Activated T-helper 1 cell treated with anti-CD3 and anti-CD28 coated beads, Interleukin-12 subunit alpha, Interleukin-12 subunit beta, Interleukin-2, Interleukin-4 antibody, amounts not matched to agents 30 ng/mL and 10 ng/mL and 1 ng/mL, durations not matched to agents 14 hours and 24 hours and 36 hours (primary cell): ENCODE data around the gene ADAMTS2. TPM values are rescaled to one million over a fixed set of nuclear protein-coding genes. Genes with fewer than 3 reads are reported as not detected.

ENCODE experiments used
- DNase-seq: peaks from one replicate; pipeline ENCODE4 v3.0.0; 2021; ENCODE audit warnings: low spot score
- H3K27ac Mint-ChIP-seq: one replicate; pipeline ENCODE4 v1.8.0; 2021; ENCODE audit warnings: mild to moderate bottlenecking, mixed read lengths
- H3K27me3 Mint-ChIP-seq: one replicate; pipeline ENCODE4 v1.8.0; 2022; ENCODE audit warnings: mild to moderate bottlenecking, moderate library complexity, mixed read lengths; ENCODE audit not compliant: insufficient read depth
- H3K36me3 Mint-ChIP-seq: one replicate; pipeline ENCODE4 v1.8.0; 2021; ENCODE audit warnings: low read depth, mixed read lengths
- H3K4me1 Mint-ChIP-seq: one replicate; pipeline ENCODE4 v1.8.0; 2021; ENCODE audit warnings: low read depth, mixed read lengths
- H3K4me3 Mint-ChIP-seq: one replicate; pipeline ENCODE4 v1.8.0; 2021; ENCODE audit warnings: mild to moderate bottlenecking, moderate library complexity, mixed read lengths
- H3K9me3 Mint-ChIP-seq: one replicate; pipeline ENCODE4 v1.8.0; 2021; ENCODE audit warnings: mixed read lengths
- intact Hi-C: fragments of 100-400 bp; cut with micrococcal nuclease; formaldehyde crosslinking; loops from one replicate; pipeline ENCODE4 v1.15.1; 2024
- total RNA-seq: library from RNA; stranded (reverse); gene quantifications from 2 replicates; pipeline ENCODE4 v1.2.3, GENCODE V29; 2022

ADAMTS2 gene
- total RNA-seq, 1 donor from 2014 or later = not detected

DNA sequence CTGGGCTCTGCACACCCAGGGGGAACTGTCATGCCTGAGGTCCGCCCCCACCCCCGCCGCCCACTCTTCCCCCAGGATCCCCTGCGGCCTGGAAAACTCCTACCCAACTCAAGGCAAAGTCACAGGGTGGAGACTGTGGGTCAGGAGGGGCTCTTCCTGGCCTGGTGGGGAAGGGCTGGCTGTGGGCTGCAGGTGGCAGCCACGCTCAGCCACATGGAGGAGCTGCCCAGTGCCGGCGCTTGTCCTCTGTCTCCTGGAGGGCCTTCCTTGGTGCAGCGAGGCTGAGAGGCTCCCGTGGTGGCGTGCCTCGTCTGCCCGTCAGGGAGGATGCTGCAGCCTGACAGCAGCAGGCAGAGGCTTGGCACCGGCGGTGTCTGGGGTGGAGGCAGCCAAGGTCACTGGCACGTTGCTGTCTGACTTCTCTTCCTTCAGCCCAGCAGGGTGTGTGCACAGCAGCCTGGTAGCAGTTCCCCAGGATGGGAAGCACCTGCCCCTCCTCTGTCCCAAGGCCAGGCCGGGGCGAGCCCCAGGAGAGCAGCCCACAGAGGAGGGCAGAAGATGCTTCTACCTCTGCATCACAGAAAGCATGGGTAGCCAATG, 78.1 kb downstream of the ADAMTS2 start:
- Mint-ChIP-seq H3K9me3 (no peaks in the 10 kb centered on the region), H3K36me3 (no peaks in the 10 kb centered on the region), H3K4me3 (no peak overlapping the region), H3K27me3 (no peaks in the 10 kb centered on the region), H3K27ac (no peak overlapping the region), H3K4me1 (no peaks in the 10 kb centered on the region)
- no peak for DNase-seq
- intact Hi-C loops = no loop called here

DNA sequence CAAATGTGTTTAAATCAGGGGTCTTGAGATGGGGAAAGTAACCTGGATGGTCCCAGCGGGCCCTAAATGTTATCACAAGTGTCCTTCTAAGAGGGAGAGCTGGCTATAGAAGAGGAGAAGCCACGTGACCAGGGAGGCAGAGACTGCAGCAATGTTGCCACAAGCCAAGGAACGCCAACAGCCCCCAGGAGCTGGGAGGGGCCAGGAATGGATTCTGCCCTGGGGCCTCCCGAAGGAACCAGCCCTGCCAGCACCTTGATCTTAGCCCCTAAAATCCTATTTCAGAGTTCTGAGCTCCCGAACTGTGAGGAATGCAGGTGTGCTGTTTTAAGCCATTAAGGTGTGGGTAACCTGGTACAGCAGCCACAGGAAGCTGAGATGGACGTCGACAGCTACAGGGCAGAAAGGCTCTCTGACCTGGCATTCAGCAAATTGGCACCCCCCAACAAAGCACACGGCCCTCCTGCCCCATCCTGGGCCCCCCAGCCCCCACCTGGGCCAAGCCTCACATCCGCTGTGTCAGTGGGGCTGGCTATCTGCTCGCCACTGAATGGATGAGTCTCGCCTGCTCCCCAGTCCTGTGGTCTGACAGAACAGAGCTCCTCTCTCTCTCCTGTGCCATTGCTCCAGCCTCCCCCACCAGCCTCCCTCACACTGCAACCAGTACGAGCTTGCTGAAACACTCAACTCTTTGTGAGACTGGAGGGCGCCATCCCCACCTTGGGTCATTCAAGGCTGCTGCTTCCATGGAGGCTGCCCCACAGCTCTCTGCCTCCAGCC, 78.8 kb downstream of the ADAMTS2 start:
- no peak for DNase-seq
- Mint-ChIP-seq H3K27ac (no peak overlapping the region), H3K4me3 (no peak overlapping the region), H3K36me3 (no peaks in the 10 kb centered on the region), H3K27me3 (no peaks in the 10 kb centered on the region), H3K4me1 (no peaks in the 10 kb centered on the region), H3K9me3 (no peaks in the 10 kb centered on the region)
- intact Hi-C loops = no loop called here

DNA sequence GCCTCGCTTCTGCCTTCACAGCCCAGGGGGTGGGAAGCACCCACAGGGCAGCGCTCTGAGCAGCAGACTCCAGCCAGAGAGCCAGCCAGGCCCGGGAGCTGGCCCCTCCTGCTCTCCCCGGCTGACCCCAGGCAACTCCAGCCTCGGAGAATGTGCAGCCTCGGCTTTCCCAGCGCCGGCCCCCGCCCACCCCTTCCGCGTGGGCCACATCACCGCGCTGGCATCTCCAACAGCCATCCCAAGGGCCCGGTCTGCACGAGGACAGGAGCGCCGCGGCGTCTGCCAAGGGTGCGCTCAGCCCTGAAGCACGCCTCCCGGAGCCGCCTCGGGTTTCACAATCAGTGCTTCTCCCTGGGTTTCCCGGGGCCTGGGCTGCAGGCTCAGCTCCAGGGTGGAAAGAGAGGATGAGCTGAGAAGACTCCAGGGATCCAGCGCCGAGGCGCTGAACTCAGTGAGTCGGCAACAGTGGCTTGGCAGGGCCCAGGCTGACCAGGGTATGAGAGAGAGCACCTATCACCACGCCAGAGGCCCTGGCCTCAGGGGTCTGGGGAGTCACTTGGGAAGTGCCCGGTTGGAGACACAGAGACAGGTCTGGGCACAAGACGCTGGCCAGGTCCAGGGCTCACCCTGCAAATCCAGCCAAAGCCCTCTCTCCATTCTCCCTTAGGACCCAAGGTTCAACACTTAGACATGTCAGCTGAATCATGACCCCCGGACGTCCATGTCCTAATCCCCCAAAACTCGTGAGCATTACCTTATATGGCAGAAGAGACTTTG, 79.6 kb downstream of the ADAMTS2 start:
- intact Hi-C loops = no loop called here
- H3K9me3 Mint-ChIP-seq = no peaks in the 10 kb centered on the region
- DNase-seq = no peak
- no peak overlapping the region for H3K27ac Mint-ChIP-seq
- H3K36me3 Mint-ChIP-seq = no peaks in the 10 kb centered on the region
- no peaks in the 10 kb centered on the region for H3K27me3 Mint-ChIP-seq
- H3K4me3 Mint-ChIP-seq = no peak overlapping the region
- no peaks in the 10 kb centered on the region for H3K4me1 Mint-ChIP-seq

- intact Hi-C loops = no loop called here
- H3K27me3 Mint-ChIP-seq = no peaks in the 10 kb centered on the region
- H3K9me3 Mint-ChIP-seq = no peaks in the 10 kb centered on the region
- no peaks in the 10 kb centered on the region for H3K36me3 Mint-ChIP-seq
- H3K4me1 Mint-ChIP-seq = no peaks in the 10 kb centered on the region
- no peak for DNase-seq
- no peak overlapping the region for H3K4me3 Mint-ChIP-seq
- H3K27ac Mint-ChIP-seq = no peak overlapping the region
Observed at GRCh38 chr5:179264783-179265513, 80.3 kb downstream of the ADAMTS2 start.

GRCh38 chr5:179264053-179264782, 81.0 kb downstream of the ADAMTS2 start:
- Mint-ChIP-seq H3K9me3 (no peaks in the 10 kb centered on the region), H3K27ac (no peak overlapping the region), H3K36me3 (no peaks in the 10 kb centered on the region), H3K27me3 (no peaks in the 10 kb centered on the region), H3K4me3 (no peak overlapping the region), H3K4me1 (no peaks in the 10 kb centered on the region)
- DNase-seq = no peak
- intact Hi-C loops = no loop called here

DNA sequence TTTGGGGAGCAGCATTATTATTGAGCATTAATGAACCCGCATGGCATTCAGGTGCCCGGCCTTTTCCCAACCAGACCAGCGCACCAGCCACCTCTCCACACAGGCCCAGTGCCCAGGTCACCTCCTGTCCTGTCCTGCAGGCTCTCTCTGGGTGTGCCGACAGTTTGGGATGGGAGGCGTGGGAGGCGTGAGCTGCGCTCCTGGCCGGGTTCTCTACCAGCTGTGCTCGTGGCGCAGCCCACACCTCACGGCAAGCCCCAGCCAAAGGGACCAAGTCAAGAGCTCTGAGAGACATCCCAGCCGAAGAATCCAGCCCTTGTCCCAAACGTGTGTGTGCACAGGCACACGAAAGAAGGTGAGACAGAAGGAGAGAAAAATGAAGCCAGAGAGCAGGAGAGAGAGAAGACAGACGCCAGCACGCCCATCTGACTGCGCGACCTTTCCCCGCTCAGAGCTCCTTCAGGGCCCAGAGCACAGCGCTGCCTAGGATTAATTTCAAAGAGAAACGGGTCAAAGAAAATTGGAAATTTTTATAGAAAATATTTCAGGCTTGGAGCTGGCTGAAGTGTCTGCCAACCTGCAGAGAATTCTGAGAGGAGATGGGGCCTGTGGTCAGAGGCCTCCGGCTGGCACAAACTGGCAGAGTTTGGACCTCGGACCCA, 81.7 kb downstream of the ADAMTS2 start:
- intact Hi-C loops = no loop called here

GRCh38 chr5:179262126-179262920, 82.9 kb downstream of the ADAMTS2 start:
- Mint-ChIP-seq H3K4me1 (no peaks in the 10 kb centered on the region), H3K4me3 (no peak overlapping the region), H3K36me3 (no peaks in the 10 kb centered on the region), H3K27ac (no peak overlapping the region), H3K9me3 (no peaks in the 10 kb centered on the region), H3K27me3 (no peaks in the 10 kb centered on the region)
- no peak for DNase-seq
- intact Hi-C loops = no loop called here

More for the DNA sequence above, 81.7 kb downstream of the ADAMTS2 start:
- Mint-ChIP-seq H3K27me3 (no peaks in the 10 kb centered on the region), H3K4me3 (no peak overlapping the region), H3K27ac (no peak overlapping the region), H3K4me1 (no peaks in the 10 kb centered on the region), H3K36me3 (no peaks in the 10 kb centered on the region), H3K9me3 (no peaks in the 10 kb centered on the region)
- no peak for DNase-seq

- intact Hi-C loops = no loop called here
Observed at GRCh38 chr5:179261301-179262125, 83.7 kb downstream of the ADAMTS2 start.

GRCh38 chr5:179260324-179261070, 84.8 kb downstream of the ADAMTS2 start:
- H3K27me3 Mint-ChIP-seq = no peaks in the 10 kb centered on the region
- H3K9me3 Mint-ChIP-seq = no peaks in the 10 kb centered on the region
- intact Hi-C loops = no loop called here

More at GRCh38 chr5:179261301-179262125, 83.7 kb downstream of the ADAMTS2 start:
- Mint-ChIP-seq H3K4me1 (no peaks in the 10 kb centered on the region), H3K27ac (no peak overlapping the region), H3K27me3 (no peaks in the 10 kb centered on the region), H3K9me3 (no peaks in the 10 kb centered on the region), H3K36me3 (no peaks in the 10 kb centered on the region), H3K4me3 (no peak overlapping the region)
- DNase-seq = no peak

DNA sequence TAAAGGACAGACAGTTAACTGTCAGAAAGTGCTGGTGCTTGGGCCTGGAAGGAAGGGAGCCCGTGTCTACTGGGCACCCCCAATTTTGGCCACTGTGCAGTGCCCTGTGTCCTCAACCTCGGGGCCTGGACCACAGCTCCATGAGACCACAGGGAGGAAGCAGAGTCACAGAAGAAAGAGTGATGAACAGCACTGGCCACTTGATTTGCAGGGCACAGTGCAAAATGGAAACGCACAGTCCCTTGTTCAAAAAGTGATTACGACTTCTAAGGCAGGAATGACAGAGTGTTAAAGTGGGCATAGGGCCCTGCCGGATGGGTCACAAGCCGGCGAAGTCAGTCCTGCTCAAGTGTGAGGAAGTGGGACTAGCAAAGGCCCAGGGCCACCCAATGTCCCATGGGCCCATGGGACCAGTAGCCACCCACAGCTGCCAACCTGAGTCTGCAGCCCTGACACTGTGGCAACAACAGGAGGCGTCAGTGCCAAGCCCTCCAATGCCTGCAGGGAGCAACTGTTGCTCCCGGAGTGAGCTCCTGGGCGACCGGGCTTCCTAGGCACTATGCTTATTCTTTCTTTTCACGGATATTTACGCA, 85.4 kb downstream of the ADAMTS2 start:
- no peaks in the 10 kb centered on the region for H3K27me3 Mint-ChIP-seq
- no peak for DNase-seq
- H3K9me3 Mint-ChIP-seq = no peaks in the 10 kb centered on the region
- no peaks in the 10 kb centered on the region for H3K36me3 Mint-ChIP-seq
- intact Hi-C loops = no loop called here
- no peak overlapping the region for H3K27ac Mint-ChIP-seq
- no peaks in the 10 kb centered on the region for H3K4me1 Mint-ChIP-seq
- no peak overlapping the region for H3K4me3 Mint-ChIP-seq

More at GRCh38 chr5:179260324-179261070, 84.8 kb downstream of the ADAMTS2 start:
- Mint-ChIP-seq H3K27ac (no peak overlapping the region), H3K4me3 (no peak overlapping the region), H3K4me1 (no peaks in the 10 kb centered on the region), H3K36me3 (no peaks in the 10 kb centered on the region)
- DNase-seq = no peak
